ENCODE results near the gene PCDH10.

GRCh38 chr4:133190098-133190497 is 41.0 kb downstream of the PCDH10 start:
- TF ChIP-seq CTCF (conservative IDR thresholded peaks at IDR 0.05) (no peak), EZH2 (IDR thresholded peaks at IDR 0.05; ENCODE audit: low read depth) (no peak)

Measured in PC-9 (cell line).